ENCODE data around the gene GOSR1. TPM values are rescaled to one million over a fixed set of nuclear protein-coding genes. Genes with fewer than 3 reads are reported as not detected.
"Not testable (repeated sequence)": the region's sequence is repeated elsewhere in the genome, so short reads cannot be mapped to it uniquely, and the experiment has no call there.

GOSR1 gene
- total RNA-seq, 1 donor from 2014 or later, result 60.5 TPM

DNA sequence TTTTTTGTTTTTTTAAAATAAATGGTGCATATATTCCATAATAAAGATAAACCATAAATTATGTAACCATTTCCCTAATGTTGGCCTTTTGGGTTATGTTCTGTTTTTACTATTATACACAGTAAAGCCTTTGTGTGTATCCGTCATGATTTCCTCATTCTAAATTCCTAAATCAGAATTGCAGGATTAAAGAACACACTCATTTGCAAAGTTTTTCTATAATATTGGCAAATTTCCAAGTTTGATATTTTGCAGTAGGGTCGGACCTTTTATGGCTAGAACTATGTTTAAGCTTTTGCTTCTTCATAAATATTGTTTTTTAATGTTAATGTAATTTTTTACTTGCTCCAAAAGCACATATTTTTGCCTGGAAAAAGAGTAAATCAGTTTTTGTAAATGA, 16.6 kb downstream of the GOSR1 start:
- DNase-seq (ENCODE audit: low spot score) (no peak), ATAC-seq (no peak)
- intact Hi-C loops (cut with DNase I), result no loop called here

DNA sequence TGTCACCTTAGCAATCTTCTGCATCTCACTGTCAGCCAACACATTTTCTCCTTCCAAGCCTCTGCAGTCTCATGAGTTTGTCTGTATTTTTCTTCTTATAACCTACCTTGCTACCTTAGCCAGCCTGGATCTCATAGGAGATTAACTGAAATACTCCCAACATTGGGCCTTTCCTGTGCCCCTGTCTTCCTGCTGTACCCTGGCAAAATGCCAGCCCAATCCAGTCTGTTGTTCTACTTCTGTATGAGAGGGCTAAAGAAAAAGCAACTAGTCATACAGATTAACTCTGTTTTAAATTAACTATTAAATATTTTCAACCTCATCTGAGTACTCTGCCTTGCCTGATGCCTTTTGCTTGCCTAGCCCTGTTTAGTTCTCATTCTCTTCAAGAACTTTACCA, 18.4 kb downstream of the GOSR1 start:
- ATAC-seq, result no peak
- DNase-seq (ENCODE audit: low spot score), result no peak
- intact Hi-C loops (cut with DNase I), result no loop called here

DNA sequence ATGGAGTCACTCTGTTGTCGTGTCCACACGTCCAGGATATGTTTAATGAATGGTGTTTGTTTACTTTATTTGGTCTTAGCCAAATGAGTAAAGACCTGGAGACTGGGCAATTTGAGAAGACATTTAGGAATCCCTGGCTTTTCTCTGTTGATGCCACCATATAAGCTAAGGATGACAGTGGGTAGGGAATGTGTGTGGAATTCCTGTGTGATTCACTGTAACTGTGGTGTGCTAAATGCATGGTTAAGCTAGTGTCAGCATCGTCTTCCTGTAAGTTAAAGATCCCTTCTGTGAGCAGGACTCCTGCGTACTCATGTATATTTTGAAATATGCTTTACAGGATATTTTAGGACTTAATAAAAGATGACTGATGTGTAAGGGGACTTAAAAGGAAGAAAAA, 26.4 kb downstream of the GOSR1 start:
- intact Hi-C loops (cut with DNase I), result no loop called here
- DNase-seq (ENCODE audit: low spot score), result no peak
- no peak for ATAC-seq

DNA sequence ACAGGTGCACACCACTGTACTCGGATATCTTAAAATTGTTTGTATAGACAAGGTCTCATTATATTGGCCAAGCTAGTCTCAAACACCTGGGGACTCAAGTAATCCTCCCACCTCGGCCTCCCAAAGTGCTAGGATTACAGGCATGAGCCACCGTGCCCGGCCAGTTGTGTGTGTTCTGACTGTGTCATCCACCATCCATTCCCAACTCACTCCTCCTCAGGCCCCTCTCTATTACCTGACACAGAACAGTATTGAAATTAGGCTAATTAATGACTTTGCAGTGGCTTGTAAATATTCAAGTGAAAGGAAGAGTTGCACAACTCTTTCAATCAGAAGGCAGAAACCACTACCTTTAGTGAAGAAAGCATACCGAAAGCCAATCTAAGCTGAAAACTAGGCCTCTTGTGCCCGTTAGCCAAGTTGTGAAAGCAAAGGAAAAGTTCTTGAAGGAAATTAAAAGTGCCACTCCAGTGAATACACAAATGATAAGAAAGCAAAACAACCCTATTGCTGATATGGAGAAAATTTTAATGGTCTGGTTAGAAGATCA, 28.7 kb downstream of the GOSR1 start:
- intact Hi-C loops (cut with DNase I), result no loop called here
- ATAC-seq (no peak), DNase-seq (ENCODE audit: low spot score) (no peak)

DNA sequence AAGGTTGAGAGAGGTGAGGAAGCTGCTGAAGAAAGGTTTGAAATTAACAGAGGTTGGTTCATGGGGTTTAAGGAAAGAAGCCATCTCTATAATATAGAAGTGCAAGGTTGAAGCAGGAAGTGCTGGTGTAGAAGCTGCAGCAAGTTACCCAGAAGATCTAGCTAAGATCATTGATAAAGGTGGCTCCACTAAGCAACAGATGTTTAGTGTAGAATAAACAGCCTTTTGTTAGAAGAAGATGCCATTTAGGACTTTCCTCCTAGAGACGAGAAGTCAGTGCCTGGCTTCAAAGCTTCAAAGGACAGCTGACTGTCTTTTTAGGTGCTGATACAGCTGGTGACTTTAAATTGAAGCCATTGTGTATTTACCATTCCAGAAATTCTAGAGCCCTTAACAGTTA, 29.3 kb downstream of the GOSR1 start:
- no peak for ATAC-seq
- no peak for DNase-seq (ENCODE audit: low spot score)
- intact Hi-C loops (cut with DNase I), result no loop called here

DNA sequence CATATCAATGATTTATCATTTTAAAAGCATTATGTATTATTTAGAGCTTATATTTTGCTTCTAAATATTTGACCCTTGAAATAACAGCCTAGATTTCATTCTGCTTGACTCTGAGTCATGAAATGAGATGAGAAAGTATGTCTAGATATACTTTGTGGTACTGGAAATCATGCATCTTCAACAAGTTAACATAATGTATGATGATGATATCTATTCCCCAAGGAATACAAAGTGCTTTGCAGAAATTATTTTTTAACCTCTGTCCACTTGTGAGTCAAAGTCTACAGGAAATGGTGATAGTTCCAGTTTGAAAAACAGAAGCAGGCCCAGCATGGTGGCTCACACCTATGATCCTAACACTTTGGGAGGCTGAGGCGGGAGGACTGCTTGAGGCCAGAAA, 36.1 kb downstream of the GOSR1 start:
- ATAC-seq, result no peak
- DNase-seq (ENCODE audit: low spot score), result no peak
- intact Hi-C loops (cut with DNase I), result no loop called here

DNA sequence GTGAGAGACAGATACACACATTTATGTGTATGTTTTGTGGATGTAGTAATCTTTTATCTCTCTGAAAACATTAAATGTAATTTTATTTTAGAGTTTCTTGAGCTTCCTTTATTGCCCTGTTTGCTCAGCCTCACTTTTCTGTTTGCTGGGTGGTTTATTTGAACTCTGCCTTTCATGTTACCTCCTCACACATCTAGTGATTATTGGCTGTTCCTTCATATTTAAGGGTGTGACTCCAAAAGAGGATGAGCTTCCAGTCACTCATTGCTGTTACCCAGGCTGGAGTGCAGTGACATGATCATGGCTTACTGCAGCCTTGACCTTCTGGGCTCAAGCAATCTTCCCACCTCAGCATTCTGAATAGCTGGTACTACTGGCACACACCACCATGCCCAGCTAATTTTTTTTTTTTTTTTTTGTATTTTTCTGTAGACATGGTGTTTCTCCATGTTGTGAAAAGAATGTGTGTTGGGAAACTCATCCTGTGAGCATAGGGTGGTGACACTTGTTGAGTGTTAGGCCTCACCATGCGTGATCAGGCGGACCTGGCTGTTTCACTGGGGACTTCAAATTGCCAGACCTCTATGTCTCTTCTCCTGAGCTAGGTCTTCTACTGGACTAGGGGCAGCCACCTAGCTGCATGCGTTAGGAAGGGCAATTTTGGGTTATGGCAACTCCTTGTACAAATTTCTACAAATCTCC, 37.8 kb downstream of the GOSR1 start:
- DNase-seq (ENCODE audit: low spot score) (no peak), ATAC-seq (no peak)
- intact Hi-C loops (cut with DNase I), result no loop called here

DNA sequence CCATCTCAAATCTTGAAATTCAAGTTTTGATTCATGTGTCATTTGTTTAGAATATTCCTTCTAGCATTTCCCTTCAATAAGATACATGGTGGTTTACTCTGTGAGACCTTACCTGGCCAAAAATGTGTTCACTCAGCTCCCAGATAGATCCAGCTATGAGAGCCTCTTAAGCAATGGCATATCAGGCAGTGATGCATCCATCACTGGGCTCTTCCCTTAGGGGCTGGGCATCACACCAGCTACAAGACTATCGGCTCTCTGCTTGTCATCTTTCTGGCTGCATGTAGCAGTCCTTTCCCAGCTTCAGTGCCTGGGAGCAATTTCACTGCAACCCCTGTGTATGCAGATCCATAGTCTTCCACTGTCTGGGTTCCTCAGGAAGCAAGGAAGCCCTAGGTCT, 40.6 kb downstream of the GOSR1 start:
- DNase-seq (ENCODE audit: low spot score), result no peak
- intact Hi-C loops (cut with DNase I), result no loop called here
- no peak for ATAC-seq

DNA sequence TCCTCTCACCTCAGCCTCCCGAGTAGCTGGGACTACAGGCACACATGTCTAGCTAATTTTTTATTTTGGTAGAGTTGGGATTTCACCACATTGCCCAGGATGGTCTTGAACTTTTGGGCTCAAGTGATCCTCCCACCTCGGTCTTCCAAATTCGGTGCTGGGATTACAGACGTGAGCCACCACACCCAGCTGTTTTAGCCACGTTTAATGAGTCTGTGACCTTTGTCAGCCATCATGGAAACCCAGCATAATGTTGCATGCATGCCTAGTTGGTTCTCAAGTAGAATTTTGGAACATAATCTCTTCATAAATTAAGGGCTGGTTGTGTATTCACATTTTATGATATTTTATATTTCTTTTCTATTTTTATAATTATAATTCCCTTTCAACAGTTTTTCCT, 42.0 kb downstream of the GOSR1 start:
- ATAC-seq, result no peak
- intact Hi-C loops (cut with DNase I), result no loop called here
- DNase-seq (ENCODE audit: low spot score), result no peak

DNA sequence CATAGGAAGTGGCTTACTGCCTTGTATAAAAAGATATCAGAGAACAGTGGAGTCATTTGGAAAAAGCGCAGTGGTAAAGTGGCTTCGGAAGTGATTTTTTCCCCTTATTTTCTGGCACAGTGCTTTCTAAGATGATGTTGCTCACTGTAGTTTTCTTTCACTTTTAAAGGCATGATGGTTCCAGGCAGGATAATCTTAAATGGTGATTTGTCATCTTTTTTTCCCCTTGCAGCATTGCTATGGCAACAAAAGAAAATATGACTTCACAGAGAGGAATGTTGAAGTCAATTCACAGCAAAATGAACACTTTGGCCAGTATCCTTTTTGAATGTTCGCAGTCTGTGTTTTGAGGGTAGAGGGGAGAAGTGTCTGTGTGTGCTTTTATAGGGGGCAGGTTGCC, 42.5 kb downstream of the GOSR1 start:
- DNase-seq (ENCODE audit: low spot score), result no peak
- intact Hi-C loops (cut with DNase I), result no loop called here

DNA sequence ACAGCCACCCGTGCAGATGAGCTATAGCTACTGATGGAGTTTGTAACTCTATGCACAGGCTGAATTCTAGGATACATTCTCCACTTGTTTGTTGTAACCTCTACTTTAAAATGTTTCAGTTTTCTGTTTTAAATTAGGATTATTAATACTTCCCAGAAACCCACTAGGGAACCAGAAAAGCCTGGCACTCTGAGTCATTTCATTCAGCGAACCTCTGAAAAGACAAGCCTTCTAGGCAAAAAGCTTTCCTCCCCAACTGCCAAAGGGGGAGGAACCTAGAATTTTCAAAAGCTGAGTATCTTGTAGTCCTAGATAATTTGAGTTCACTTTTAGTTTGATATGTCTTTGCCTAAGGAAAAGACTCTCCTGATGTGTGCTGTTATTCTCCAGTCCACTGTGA, 43.2 kb downstream of the GOSR1 start:
- ATAC-seq, result peak; percentile 68
- no peak for DNase-seq (ENCODE audit: low spot score)
- intact Hi-C loops (cut with DNase I), result no loop called here

More for the DNA sequence above, 42.5 kb downstream of the GOSR1 start:
- peak; percentile 89 for ATAC-seq

DNA sequence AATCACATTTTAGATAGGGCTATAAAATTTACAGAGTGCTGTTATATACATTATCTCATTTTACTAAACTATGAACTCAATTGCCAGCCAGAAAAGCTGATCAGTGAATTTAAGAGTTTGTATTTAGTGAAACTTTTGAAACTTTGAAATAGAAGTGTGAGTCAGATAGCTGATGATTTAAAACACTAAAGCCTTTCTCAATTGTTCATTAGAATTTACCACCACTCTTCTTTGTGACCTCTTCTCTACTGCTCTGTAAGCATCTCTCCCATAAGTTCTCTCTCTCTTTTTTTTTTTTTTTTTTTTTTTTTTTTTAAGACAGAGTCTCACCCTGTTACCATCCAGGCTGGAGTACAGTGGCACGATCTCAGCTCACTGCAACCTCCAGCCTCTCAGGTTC, 43.7 kb downstream of the GOSR1 start:
- intact Hi-C loops (cut with DNase I), result no loop called here
- no peak for DNase-seq (ENCODE audit: low spot score)
- ATAC-seq, result no peak

DNA sequence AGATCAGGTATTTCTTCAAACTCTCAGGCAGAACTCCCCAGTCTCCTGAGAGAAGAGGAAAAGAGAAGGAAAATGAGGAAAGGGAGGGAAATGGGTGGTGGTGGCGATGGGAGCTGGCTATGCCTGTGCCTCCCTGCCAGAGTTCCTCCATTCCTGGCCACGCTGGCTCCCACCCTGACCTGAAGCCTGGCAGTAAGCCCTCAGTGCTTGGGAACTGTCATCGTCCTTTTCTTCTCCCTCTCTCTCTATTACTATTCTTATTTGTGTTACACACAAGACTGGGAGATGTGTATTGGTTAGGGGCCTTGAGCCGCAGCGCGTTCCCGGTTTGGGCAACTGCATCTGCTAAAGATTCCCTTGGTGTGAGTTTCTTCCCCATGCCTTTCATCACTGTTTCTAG, 44.6 kb downstream of the GOSR1 start:
- intact Hi-C loops (cut with DNase I), result no loop called here
- ATAC-seq (no peak), DNase-seq (ENCODE audit: low spot score) (no peak)

DNA sequence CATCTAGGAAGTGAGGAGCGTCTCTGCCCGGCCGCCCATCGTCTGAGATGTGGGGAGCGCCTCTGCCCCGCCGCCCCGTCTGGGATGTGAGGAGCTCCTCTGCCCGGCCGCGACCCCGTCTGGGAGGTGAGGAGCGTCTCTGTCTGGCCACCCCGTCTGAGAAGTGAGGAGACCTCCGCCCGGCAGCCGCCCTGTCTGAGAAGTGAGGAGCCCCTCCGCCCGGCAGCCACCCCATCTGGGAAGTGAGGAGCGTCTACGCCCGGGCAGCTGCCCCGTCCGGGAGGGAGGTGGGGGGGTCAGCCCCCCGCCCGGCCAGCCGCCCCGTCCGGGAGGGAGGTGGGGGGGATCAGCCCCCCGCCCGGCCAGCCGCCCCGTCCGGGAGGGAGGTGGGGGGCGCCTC, 46.0 kb downstream of the GOSR1 start:
- ATAC-seq; intact Hi-C loops (cut with DNase I); DNase-seq (ENCODE audit: low spot score): not testable (repeated sequence)

DNA sequence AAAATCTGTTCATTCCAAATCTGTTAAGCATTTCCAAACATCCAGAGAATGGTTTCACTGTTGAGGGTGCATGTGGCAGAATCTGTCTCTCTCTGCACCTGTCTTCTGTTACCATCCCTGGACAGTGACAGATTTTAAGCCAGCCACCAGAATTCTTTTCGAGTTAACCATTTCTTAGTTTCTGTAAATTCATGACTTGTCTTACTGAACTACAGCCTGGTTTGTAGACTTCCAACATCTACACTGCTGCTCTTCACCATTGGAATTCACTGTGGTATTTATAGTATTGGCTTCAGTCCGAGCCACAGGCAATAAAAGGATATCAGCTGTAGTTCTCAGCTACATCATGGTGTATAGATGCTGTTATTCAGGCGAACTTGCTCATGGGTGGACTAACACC, 47.6 kb downstream of the GOSR1 start:
- ATAC-seq (no peak), DNase-seq (ENCODE audit: low spot score) (no peak)
- intact Hi-C loops (cut with DNase I), result no loop called here

DNA sequence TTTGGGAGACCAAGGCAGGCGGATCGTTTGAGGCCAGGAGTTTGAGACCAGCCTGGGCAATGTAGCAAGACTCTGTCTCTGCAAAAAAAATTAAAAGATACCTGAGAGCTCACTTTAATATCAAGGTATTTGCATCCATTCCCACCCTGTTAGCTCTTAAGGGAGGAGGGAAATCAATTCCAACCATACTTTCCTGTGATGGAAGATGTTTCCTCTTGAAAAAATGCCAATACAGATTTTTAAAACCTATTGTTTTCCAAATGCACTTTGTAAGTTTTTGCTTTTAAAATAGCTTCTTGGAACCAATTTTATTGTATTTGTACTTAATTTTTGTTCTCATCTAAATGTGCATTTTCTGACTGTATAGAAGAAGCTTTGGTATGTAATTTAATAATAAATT, 49.2 kb downstream of the GOSR1 start:
- no peak for DNase-seq (ENCODE audit: low spot score)
- ATAC-seq, result no peak
- intact Hi-C loops (cut with DNase I), result no loop called here

DNA sequence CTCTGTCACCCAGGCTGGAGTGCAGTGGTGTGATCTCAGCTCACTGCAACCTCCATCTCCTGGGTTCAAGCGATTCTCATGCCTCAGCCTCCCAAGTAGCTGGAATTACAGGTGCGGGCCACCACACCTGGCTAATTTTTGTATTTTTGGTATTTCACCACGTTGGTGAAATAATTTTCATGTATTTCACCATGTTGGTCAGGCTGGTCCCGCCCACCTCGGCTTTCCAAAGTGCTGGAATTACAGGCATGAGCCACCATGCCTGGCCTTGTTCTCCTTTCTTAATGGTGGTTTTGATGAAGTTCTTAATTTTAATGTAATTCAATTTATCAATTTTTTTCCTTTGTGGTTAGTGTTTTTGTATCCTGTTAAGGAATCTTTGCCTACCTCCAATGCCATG, 51.5 kb downstream of the GOSR1 start:
- DNase-seq (ENCODE audit: low spot score); intact Hi-C loops (cut with DNase I); ATAC-seq: not testable (repeated sequence)

DNA sequence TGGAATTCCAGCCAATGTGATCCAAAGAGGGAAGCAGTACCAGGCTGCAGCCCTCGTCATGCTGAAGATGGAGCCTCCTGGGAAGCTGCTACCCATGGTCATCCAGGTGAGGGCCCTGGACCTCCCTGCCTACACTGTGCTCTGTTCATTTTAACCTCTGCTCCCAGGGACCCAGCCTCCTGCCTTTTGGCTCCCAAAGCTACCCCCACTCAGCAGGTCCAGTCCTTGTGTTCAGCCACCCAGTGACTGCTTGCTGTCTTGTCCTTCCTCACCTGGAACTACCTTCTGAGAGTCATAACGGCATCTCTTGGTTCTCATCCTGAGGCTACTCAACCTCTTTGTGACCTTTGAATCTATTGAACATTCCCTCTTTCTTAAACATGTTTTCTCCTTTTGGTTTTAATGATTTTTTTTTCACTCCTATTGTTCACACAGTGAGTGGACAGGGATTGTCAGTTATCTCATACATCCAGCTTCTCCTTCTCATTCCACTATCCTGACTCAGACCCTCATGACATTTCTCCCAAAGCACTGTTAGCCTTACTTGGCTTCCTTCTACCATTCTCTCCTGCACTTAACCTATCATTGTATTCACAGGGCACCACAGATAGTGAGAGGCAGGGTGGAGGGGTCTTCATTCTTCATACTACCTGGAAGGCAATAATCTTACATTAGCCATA, 53.3 kb downstream of the GOSR1 start:
- ATAC-seq (no peak), DNase-seq (ENCODE audit: low spot score) (no peak)
- intact Hi-C loops (cut with DNase I), result no loop called here

DNA sequence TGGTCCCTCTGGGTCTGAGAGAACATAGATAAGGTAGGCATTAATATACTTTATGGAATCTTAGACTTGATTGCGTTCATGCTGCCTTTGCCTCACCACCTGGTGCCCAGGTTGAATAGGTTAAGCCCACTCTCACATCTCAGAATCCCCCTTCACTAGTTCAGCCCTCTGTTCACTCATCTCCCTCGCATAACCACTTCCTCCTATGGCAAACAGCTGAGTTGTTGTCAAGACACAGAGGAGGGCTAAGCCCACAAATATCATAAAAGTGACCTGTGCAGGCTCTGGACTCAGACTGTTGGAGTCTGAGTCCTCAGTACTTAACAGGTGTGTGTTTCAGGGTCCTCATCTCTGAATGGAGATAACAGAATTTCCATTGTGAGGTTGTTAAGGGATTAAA, 55.7 kb downstream of the GOSR1 start:
- ATAC-seq (no peak), DNase-seq (ENCODE audit: low spot score) (no peak)
- intact Hi-C loops (cut with DNase I), result no loop called here

DNA sequence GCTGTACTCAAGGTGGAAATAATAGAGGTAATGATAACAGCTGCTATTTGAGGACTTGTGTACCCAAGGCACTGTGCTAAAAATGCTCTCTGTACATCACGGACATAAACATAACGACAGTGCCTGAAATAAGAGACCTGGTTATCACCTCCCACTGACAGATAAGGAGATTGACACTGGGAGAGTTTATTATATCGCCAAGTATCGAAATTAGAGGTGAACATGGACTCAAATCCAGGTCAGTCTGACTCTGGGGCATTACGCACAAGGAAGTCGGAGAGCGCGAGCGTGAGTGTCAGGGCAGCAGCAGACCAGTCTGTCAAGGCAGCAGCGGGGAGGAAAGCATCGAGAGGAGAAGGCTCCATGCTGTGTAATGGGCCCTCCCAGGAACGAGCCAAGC, 57.1 kb downstream of the GOSR1 start:
- DNase-seq (ENCODE audit: low spot score) (no peak), ATAC-seq (no peak)
- intact Hi-C loops (cut with DNase I), result no loop called here
